ENCODE measurements around the gene ACVR2B. TPM values are rescaled to one million over a fixed set of nuclear protein-coding genes. Genes with fewer than 3 reads are reported as not detected.

Gene ACVR2B
- total RNA-seq, 1 donor from 2014 or later, result 4.4 TPM

DNA sequence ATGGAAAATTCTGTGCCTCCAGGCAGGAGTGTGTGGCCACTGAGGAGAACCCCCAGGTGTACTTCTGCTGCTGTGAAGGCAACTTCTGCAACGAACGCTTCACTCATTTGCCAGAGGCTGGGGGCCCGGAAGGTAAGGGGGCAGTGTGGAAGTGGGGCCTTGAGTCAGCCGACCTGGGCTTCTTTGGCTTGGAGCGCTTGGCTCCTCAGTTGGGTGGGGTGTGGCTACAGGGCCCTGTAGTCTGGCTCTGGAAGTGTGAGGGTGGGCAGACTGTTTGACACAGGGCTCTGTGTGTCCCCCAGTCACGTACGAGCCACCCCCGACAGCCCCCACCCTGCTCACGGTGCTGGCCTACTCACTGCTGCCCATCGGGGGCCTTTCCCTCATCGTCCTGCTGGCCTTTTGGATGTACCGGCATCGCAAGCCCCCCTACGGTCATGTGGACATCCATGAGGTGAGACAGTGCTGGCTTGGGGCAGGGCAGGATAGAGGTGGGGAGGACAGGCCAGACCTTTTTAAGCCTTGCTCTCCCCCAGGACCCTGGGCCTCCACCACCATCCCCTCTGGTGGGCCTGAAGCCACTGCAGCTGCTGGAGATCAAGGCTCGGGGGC, 24.3 kb downstream of the ACVR2B start:
- ATAC-seq (ENCODE audit: poor library complexity), result no peak
- intact Hi-C loops (cut with DNase I), result loop anchor here (10.0 kb wide), 1 partner anchor 353 kb away; no protein-coding TSS in a partner anchor
- DNase-seq, result no peak

DNA sequence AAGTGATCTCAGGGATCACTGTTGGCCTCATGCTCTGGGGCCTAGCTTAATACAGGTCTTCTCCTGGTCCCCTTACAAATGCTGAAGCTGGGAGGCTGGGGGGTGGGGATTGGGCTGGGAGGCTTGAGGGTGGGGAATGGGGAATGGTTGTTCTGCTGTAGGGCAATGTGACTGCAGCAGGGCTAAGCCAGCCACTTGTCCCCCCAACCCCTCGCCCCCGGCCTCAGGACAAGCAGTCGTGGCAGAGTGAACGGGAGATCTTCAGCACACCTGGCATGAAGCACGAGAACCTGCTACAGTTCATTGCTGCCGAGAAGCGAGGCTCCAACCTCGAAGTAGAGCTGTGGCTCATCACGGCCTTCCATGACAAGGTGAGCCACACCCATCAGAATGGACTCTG, 25.2 kb downstream of the ACVR2B start:
- ATAC-seq (ENCODE audit: poor library complexity) (no peak), DNase-seq (no peak)
- intact Hi-C loops (cut with DNase I), result loop anchor here (10.0 kb wide), 1 partner anchor 354 kb away; no protein-coding TSS in a partner anchor

DNA sequence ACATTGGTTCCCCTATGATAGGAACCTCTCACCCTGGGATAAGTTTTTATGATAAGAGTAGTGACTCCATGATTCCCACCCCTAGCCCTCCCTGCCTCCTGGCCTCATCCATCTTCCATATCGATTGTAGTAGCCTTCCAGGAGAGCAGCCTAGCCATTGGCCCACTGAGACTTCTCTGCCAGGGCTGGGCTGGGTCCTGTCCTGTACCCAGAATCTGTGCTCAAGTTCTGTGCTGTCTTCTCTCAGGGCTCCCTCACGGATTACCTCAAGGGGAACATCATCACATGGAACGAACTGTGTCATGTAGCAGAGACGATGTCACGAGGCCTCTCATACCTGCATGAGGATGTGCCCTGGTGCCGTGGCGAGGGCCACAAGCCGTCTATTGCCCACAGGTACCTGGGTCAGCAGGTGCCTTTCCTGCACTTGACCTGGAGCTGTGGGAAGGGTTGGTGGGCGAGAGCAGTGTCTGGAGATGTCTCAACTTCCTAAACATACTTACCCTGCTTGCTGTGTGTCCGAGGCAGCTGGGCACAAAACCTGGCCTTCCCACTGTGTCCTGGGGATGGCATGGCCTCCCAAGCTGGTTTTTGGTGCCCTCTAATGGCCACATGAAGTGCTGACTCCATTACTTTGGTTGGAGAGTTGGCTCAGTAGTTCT, 25.9 kb downstream of the ACVR2B start:
- DNase-seq (peak; percentile 72), ATAC-seq (ENCODE audit: poor library complexity) (peak; percentile 90)
- intact Hi-C loops (cut with DNase I), result loop anchor here (2.0 to 10.0 kb wide), 2 partner anchors 131 to 355 kb away; no protein-coding TSS in a partner anchor

DNA sequence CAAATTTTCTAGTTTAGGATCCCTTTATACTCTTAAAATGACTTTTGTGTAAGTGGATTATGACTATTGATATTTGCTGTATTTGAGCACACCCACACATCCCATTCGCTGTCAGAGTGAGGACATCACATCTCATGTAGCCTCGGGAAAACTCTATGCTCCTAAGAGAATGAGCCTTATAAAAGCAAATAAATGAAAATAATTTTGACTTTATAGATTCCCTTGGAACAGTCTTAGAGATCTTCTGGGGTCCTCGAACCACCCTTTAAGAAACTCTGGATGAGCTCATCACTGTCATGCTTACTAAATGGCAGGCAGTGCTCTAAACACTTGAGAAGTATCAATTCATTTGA, 26.4 kb downstream of the ACVR2B start:
- no peak for DNase-seq
- intact Hi-C loops (cut with DNase I), result loop anchor here (2.0 kb wide), 1 partner anchor 131 kb away; no protein-coding TSS in a partner anchor

DNA sequence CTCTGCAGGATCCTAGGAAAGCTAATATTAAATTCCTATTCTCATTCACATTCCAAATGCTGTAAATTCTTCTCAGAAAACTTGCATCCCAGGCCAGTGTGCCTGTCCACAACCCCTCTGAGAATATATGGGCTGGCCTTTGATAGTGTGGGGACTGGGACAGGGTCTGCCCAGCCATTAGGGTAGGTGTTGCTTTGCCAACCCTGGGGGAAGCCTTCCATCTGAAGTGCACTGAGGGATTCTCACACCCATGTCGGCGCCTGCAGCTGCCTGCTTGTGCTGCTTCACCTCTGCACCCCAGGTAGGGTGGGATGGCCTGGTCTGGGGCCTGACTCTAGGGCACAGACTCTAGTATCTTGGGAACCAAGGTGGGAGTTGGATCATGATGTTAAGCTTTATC, 27.2 kb downstream of the ACVR2B start:
- no peak for ATAC-seq (ENCODE audit: poor library complexity)
- no peak for DNase-seq
- intact Hi-C loops (cut with DNase I), result loop anchor here (2.0 kb wide), 1 partner anchor 132 kb away; no protein-coding TSS in a partner anchor

More for the DNA sequence above, 26.4 kb downstream of the ACVR2B start:
- ATAC-seq (ENCODE audit: poor library complexity), result no peak

- no peak for ATAC-seq (ENCODE audit: poor library complexity)
- intact Hi-C loops (cut with DNase I), result no loop called here
- DNase-seq, result no peak
These were observed 29.3 kb downstream of the ACVR2B start for GRCh38 chr3:38482951-38483350.

GRCh38 chr3:38487323-38487722, 33.6 kb downstream of the ACVR2B start:
- ATAC-seq (ENCODE audit: poor library complexity) (no peak), DNase-seq (no peak)
- intact Hi-C loops (cut with DNase I), result no loop called here

DNA sequence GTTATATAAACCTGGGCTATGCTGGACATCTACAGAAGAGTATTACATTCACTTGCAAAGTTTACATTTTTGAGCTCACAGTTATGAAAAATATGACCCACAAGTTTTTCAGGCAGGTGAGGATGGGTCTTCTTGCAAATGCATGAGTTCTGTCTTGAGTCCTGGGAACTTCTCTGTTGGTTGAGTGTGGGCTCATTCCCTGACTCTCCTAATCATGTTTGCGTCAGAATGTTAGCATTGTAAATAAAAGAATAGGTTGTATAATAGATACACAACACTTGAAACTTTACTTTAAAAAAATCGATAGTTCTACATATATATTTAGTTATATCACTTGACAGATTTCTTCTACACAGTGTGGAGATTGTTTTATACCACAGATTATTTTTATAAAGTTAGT, 35.3 kb downstream of the ACVR2B start:
- ATAC-seq (ENCODE audit: poor library complexity) (no peak), DNase-seq (no peak)
- intact Hi-C loops (cut with DNase I), result no loop called here

DNA sequence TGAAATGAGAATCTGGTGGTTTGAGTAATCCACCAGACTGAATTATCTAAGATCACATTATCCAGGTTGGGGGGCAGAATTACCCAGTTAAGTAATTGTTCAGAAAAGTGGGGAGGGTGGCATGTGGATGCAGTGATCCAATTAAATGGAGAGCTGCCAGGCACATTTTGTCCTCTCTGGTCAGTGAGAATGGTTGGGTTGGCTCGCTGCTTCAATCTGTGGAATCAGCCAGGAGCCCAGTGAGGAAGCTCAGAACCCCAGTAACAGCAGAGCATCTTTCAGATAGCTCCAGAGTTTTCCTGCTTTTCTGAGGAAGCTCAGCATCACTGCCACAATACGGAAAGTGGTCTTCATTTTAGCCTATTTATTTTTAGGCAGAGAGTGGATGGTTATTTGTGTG, 36.1 kb downstream of the ACVR2B start:
- ATAC-seq (ENCODE audit: poor library complexity) (no peak), DNase-seq (no peak)
- intact Hi-C loops (cut with DNase I), result loop anchor here (10.0 kb wide), 1 partner anchor 355 kb away; no protein-coding TSS in a partner anchor

DNA sequence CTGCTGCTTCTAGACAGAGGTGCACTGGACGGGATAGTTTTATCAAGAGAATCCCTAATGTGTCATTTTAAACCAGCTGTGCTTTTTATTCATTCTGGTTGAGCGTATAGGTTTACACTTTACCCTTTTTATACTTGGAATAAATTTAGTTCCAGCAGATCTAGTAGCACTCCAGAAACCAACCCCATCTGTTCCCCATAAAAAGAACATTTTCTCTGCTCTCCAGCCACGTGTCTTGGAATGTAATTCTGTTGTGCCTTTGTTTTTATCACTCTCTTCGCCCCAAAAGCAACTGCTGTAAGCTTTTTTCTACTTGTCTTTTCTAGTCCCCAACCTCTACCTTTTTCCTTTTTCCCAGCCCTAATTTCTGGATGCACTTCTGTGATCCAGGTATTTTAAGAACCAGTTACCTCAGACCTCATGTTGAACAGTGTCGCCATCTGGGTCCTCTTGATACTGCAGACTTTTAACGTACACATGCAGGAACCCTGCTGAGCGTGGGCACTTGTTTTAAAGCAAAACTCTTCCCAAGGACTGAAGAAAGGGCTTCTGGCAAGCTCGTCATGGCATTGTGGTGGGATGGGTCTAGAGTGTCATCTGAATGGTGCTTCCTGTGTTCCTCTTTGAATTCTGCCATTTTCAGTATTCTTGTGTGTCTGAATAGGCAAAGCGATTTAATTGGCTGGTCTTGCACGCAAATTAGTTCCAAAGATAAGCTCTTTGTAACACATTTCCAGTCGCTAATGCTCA, 36.8 kb downstream of the ACVR2B start:
- ATAC-seq (ENCODE audit: poor library complexity) (no peak), DNase-seq (no peak)
- intact Hi-C loops (cut with DNase I), result loop anchor here (10.0 kb wide), 1 partner anchor 354 kb away; no protein-coding TSS in a partner anchor

DNA sequence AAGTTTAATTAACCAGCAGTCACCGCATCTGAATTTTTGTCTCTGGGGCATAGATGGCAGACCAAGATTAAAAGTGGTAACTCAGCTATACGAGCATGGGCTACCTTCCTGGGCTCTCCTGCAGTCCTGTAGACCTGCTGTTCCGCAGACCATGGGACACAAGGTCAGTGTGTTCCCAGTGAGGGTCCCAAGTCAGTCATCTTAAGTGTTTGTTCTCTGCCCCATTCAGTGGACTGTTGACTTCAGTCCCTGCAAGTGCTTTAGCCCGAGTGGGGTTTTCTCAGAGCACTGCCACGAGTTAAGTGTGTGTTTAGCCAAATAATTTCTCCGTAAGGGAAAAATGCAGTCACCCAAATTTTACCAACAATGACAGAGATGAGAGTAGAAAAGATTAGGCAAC, 37.5 kb downstream of the ACVR2B start:
- ATAC-seq (ENCODE audit: poor library complexity), result no peak
- intact Hi-C loops (cut with DNase I), result loop anchor here (10.0 kb wide), 1 partner anchor 354 kb away; no protein-coding TSS in a partner anchor
- DNase-seq, result no peak

- ATAC-seq (ENCODE audit: poor library complexity), result no peak
- intact Hi-C loops (cut with DNase I), result loop anchor here (10.0 kb wide), 1 partner anchor 352 kb away; no protein-coding TSS in a partner anchor
These were observed 39.3 kb downstream of the ACVR2B start for GRCh38 chr3:38493031-38493430.

DNA sequence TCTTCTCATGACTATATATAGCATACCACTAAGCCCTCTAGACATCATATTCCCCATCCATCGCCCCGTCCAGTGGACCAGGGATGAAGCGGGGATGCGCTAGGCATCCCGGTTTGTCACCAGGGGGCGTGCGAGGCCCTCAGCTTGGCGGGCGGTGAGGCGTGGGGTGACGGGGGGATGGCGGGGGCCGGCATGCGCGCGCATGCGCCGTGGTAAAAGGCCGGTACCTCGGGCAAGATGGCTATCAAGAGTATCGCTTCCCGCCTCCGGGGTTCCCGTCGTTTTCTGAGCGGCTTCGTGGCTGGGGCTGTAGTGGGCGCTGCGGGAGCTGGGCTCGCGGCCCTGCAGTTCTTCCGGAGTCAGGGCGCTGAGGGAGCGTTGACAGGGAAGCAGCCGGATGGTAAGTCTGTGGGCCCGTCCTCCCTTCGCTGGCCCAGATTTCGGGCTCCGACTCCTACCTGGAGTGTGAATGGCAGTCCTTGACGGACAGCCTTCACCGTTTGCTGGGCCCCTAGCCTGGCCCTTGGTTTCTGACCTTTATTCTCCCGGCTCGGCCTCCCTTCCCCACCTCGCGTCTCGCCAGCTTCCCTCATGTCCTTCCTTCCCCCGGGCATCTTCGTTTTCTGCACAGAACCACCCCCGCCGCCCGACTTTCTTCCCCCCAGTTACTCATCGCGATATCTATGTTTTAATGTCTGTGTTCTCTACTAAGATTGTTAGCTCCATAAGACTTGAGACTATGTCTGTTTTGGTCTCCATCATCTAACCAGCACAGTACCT, 42.6 kb downstream of the ACVR2B start, which contains the start of gene EXOG:
Gene EXOG (plus strand): TSS at position 210 of the 780 bp plus-strand sequence. CDS start 28 bp downstream, at position 238.
- intact Hi-C loops (cut with DNase I), result loop anchor here (5.0 to 10.0 kb wide), 2 partner anchors 156 to 348 kb away; no protein-coding TSS in a partner anchor
- DNase-seq, result peak; percentile 94
- peak; percentile 93 for ATAC-seq (ENCODE audit: poor library complexity)

More at GRCh38 chr3:38493031-38493430, 39.3 kb downstream of the ACVR2B start:
- DNase-seq, result no peak

- no peak for DNase-seq
- ATAC-seq (ENCODE audit: poor library complexity), result no peak
- intact Hi-C loops (cut with DNase I), result loop anchor here (5.0 to 10.0 kb wide), 2 partner anchors 155 to 348 kb away; no protein-coding TSS in a partner anchor
These were observed 43.3 kb downstream of the ACVR2B start for GRCh38 chr3:38497031-38497430.

DNA sequence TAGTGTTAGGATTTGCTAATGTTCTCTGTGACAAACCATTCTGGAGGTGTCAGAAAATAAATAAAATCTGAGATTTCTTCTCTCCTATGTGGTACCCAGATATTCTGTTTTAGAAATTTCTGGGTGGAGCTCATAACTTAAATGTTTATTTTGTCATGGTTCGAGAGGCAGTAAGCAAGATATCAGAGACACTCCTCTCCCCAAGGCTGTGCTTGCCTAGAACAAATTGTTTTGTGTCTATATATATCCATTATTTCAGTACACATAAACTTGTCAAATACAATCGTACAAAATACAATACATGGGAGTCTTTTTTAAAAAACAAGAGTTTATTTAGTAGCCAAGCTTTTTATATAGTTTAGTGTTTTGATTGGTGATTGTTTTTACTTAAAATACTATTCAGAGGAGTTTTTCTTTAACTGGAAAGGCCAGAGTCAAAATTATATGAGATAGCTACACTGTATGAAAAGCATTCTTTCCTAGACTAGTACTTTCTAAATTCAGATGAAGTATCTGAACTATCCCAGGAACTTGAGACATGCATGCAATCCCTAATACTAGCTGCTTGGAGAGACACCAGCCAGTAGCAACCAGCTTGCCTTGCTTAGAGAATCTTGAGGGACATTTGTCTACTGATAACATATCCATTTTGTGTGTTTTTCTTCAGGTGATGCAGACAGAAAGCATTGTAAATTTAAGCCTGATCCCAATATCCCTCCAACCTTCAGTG, 47.2 kb downstream of the ACVR2B start:
- ATAC-seq (ENCODE audit: poor library complexity) (peak; percentile 73), DNase-seq (no peak)
- intact Hi-C loops (cut with DNase I), result no loop called here

- ATAC-seq (ENCODE audit: poor library complexity) (no peak), DNase-seq (no peak)
- intact Hi-C loops (cut with DNase I), result no loop called here
These were observed 53.4 kb downstream of the ACVR2B start for GRCh38 chr3:38507120-38507519.

DNA sequence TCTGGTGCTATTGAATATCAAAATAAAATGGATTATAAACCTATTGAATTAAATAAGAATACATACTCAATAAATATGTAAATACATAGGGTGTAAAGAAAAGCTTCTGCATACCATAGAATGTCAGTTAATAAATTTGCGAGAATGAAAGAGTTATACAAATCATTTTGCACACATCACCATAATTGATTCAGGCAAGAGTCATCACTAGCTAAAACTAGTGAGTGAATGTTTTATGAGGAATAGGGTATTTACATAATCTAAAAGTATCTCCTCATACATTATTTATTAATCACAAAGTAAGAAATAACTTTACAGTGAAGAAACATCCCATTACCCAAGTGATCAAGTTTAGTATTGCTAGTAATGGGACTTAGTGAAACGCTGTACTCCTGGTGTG, 56.0 kb downstream of the ACVR2B start:
- no peak for DNase-seq
- ATAC-seq (ENCODE audit: poor library complexity), result no peak
- intact Hi-C loops (cut with DNase I), result no loop called here

GRCh38 chr3:38510631-38511030, 56.9 kb downstream of the ACVR2B start:
- intact Hi-C loops (cut with DNase I), result no loop called here
- DNase-seq (no peak), ATAC-seq (ENCODE audit: poor library complexity) (no peak)

Measured in Right ventricle myocardium superior (tissue), 1 donor.